Keratinocyte (primary cell): ENCODE measurements around the gene PCGF3.

Source experiments
- EZH2 ChIP-seq: IDR thresholded peaks from one replicate; pipeline ENCODE4 v1.6.1; 2012; ENCODE audit warnings: inconsistent platforms, mild to moderate bottlenecking, low read length, moderate library complexity
- TF ChIP-seq, protein P1 (sequence below), 3 experiments: IDR thresholded peaks in 1 of 3; conservative IDR thresholded peaks in 1 of 3; optimal IDR thresholded peaks in 1 of 3; 2 replicates in 2 of 3; 3 replicates in 1 of 3; pipeline versions ENCODE3 to v1.5.1; 2011; ENCODE audit warnings: low read length in 3 of 3, mild to moderate bottlenecking in 3 of 3, moderate library complexity in 2 of 3, control low read depth in 1 of 3, inconsistent platforms in 1 of 3; ENCODE audit not compliant: insufficient read depth in 2 of 3; ENCODE audit errors: extremely low read depth in 1 of 3

DNA sequence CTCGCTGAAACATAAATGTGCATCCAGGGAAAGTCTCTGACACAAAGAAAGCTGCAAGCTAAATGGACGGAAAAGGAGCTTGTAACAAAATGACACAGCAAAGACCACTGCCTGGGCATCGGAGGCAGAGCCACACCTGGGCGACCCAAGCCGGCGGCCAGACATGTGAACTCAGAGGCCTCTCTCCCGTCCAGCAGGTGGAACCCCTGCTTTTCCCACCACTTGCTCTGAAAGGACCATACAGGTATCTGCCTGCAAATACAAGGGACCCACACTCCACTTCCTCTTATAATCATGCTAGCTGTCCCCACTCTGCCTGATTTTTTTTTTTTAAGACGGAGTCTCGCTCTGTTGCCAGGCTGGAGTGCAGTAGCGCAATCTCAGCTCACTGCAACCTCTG, 108.3 kb downstream of the PCGF3 start:
- TF ChIP-seq, protein P1, sequence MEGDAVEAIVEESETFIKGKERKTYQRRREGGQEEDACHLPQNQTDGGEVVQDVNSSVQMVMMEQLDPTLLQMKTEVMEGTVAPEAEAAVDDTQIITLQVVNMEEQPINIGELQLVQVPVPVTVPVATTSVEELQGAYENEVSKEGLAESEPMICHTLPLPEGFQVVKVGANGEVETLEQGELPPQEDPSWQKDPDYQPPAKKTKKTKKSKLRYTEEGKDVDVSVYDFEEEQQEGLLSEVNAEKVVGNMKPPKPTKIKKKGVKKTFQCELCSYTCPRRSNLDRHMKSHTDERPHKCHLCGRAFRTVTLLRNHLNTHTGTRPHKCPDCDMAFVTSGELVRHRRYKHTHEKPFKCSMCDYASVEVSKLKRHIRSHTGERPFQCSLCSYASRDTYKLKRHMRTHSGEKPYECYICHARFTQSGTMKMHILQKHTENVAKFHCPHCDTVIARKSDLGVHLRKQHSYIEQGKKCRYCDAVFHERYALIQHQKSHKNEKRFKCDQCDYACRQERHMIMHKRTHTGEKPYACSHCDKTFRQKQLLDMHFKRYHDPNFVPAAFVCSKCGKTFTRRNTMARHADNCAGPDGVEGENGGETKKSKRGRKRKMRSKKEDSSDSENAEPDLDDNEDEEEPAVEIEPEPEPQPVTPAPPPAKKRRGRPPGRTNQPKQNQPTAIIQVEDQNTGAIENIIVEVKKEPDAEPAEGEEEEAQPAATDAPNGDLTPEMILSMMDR (optimal IDR thresholded peaks at IDR 0.05 in 1 of 3, IDR thresholded peaks at IDR 0.05 in 1 of 3, conservative IDR thresholded peaks at IDR 0.05 in 1 of 3; ENCODE audit: extremely low read depth in 1 of 3, insufficient read depth in 2 of 3, low read length in 3 of 3): peak in 1 of 3 experiments; percentile 10
- TF ChIP-seq EZH2: no peak
